Uterus (tissue), 4 donors: Measurements from ENCODE around the gene BTBD3. TPM values are rescaled to one million over a fixed set of nuclear protein-coding genes. Genes with fewer than 3 reads are reported as not detected.

Experiments
- DNase-seq, 2 donors: peaks; one replicate each; pipeline ENCODE4 v3.0.0-alpha.2; 2019 to 2020
- H3K27ac ChIP-seq, 2 donors: fragments of 200-600 bp; sonication (generic); 1 replicate in 1 of 2; 2 replicates in 1 of 2; pipeline ENCODE4 v1.5.1; 2016 to 2018
- H3K27me3 ChIP-seq, 2 donors: fragments of 200-600 bp; sonication (generic); one replicate each; pipeline ENCODE4 v1.5.1; 2018 to 2019; ENCODE audit warnings: control low read depth in 1 of 2
- H3K36me3 ChIP-seq, 2 donors: fragments of 200-600 bp; sonication (generic); one replicate each; pipeline ENCODE4 v1.5.1; 2019; ENCODE audit warnings: control low read depth in 1 of 2
- H3K4me1 ChIP-seq, 2 donors: fragments of 200-600 bp; sonication (generic); one replicate each; pipeline ENCODE4 v1.5.1; 2018 to 2019; ENCODE audit warnings: control low read depth in 1 of 2
- H3K4me3 ChIP-seq, 2 donors: fragments of 200-600 bp; sonication (generic); 1 replicate in 1 of 2; 2 replicates in 1 of 2; pipeline ENCODE4 v1.5.1; 2018 to 2019; ENCODE audit warnings: mild to moderate bottlenecking in 1 of 2
- H3K9me3 ChIP-seq, 2 donors: fragments of 200-600 bp; sonication (generic); one replicate each; pipeline ENCODE4 v1.5.1; 2019; ENCODE audit warnings: control low read depth in 1 of 2
- CTCF ChIP-seq, 4 experiments: fragments of 200-600 bp in 2 of 4; fragments of 450-650 bp in 2 of 4; sonication (generic) in 2 of 4; IDR thresholded peaks; one replicate each; pipeline ENCODE4 v1.5.1; 2016 to 2019; ENCODE audit warnings: antibody characterized with exemption in 4 of 4, mild to moderate bottlenecking in 2 of 4, moderate library complexity in 1 of 4
- POLR2A ChIP-seq, 2 donors: fragments of 450-650 bp; IDR thresholded peaks; one replicate each; pipeline ENCODE4 v1.6.1; 2016; ENCODE audit warnings: antibody characterized with exemption in 2 of 2, mild to moderate bottlenecking in 1 of 2, moderate library complexity in 1 of 2
- intact Hi-C: fragments of 100-400 bp; cut with DNase I; formaldehyde crosslinking; loops from one replicate; pipeline ENCODE4 v1.15.1; 2023; ENCODE audit warnings: low total_unique reads
- total RNA-seq, 4 donors: library from RNA; depleted of rRNA in 3 of 4; stranded (reverse); fragments of >200 nt in 3 of 4; gene quantifications; one replicate each; pipeline versions ENCODE4 v1.1.0 to v1.2.4, GENCODE V29; 2014 to 2023
- donor health status: DM: yes; HTN: yes; CAD: no.

The BTBD3 gene
- total RNA-seq, 4 donors from 2014 or later: 22.8 to 124 (median 39.1) TPM

- no peaks in the 10 kb centered on the region for H3K27me3 ChIP-seq
- no peaks in the 10 kb centered on the region for H3K4me1 ChIP-seq
- H3K9me3 ChIP-seq: no peaks in the 10 kb centered on the region
- DNase-seq: no peak
- no peaks in the 10 kb centered on the region for H3K36me3 ChIP-seq
- H3K4me3 ChIP-seq: no peak overlapping the region
- TF ChIP-seq CTCF (IDR thresholded peaks at IDR 0.05) (no peak), POLR2A (IDR thresholded peaks at IDR 0.05) (no peak)
- no peak overlapping the region for H3K27ac ChIP-seq
- intact Hi-C loops: no loop called here
Measured at GRCh38 chr20:11948806-11949205, 31.1 kb downstream of the BTBD3 start.

GRCh38 chr20:11949711-11950110, 32.0 kb downstream of the BTBD3 start:
- Histone ChIP-seq H3K36me3 (no peaks in the 10 kb centered on the region), H3K4me3 (no peak overlapping the region), H3K27me3 (no peaks in the 10 kb centered on the region), H3K27ac (no peak overlapping the region), H3K9me3 (no peaks in the 10 kb centered on the region), H3K4me1 (no peaks in the 10 kb centered on the region)
- DNase-seq: no peak
- intact Hi-C loops: no loop called here
- TF ChIP-seq POLR2A (IDR thresholded peaks at IDR 0.05) (no peak), CTCF (IDR thresholded peaks at IDR 0.05) (no peak)

GRCh38 chr20:11951696-11952095, 34.0 kb downstream of the BTBD3 start:
- no peak for DNase-seq
- no peaks in the 10 kb centered on the region for H3K27me3 ChIP-seq
- no peaks in the 10 kb centered on the region for H3K36me3 ChIP-seq
- intact Hi-C loops: no loop called here
- H3K4me3 ChIP-seq: no peak overlapping the region
- no peaks in the 10 kb centered on the region for H3K4me1 ChIP-seq
- no peak overlapping the region for H3K27ac ChIP-seq
- TF ChIP-seq CTCF (IDR thresholded peaks at IDR 0.05) (no peak), POLR2A (IDR thresholded peaks at IDR 0.05) (no peak)
- H3K9me3 ChIP-seq: no peaks in the 10 kb centered on the region

GRCh38 chr20:11952639-11953038, 34.9 kb downstream of the BTBD3 start:
- TF ChIP-seq POLR2A (IDR thresholded peaks at IDR 0.05) (no peak), CTCF (IDR thresholded peaks at IDR 0.05) (no peak)
- DNase-seq: no peak
- Histone ChIP-seq H3K27ac (no peak overlapping the region), H3K27me3 (no peaks in the 10 kb centered on the region), H3K4me3 (no peak overlapping the region), H3K9me3 (no peaks in the 10 kb centered on the region), H3K36me3 (no peaks in the 10 kb centered on the region), H3K4me1 (no peaks in the 10 kb centered on the region)
- intact Hi-C loops: no loop called here

GRCh38 chr20:11957911-11958310, 40.2 kb downstream of the BTBD3 start:
- H3K36me3 ChIP-seq: no peaks in the 10 kb centered on the region
- intact Hi-C loops: no loop called here
- H3K4me1 ChIP-seq: no peaks in the 10 kb centered on the region
- no peak overlapping the region for H3K4me3 ChIP-seq
- TF ChIP-seq CTCF (IDR thresholded peaks at IDR 0.05) (no peak), POLR2A (IDR thresholded peaks at IDR 0.05) (no peak)
- H3K27ac ChIP-seq: no peak overlapping the region
- no peaks in the 10 kb centered on the region for H3K9me3 ChIP-seq
- no peak for DNase-seq
- no peaks in the 10 kb centered on the region for H3K27me3 ChIP-seq
